GM21423 (cell line): ENCODE results near the gene GFI1.
"Not testable (repeated sequence)": the region's sequence is repeated elsewhere in the genome, so short reads cannot be mapped to it uniquely, and the experiment has no call there.

Experiments used
- ATAC-seq: cut with Tn5 transposase; IDR thresholded peaks from one replicate; pipeline ENCODE4 v1.9.1; 2021; ENCODE audit warnings: mild to moderate bottlenecking, moderate library complexity; ENCODE audit not compliant: unreplicated experiment

The GFI1 gene

DNA sequence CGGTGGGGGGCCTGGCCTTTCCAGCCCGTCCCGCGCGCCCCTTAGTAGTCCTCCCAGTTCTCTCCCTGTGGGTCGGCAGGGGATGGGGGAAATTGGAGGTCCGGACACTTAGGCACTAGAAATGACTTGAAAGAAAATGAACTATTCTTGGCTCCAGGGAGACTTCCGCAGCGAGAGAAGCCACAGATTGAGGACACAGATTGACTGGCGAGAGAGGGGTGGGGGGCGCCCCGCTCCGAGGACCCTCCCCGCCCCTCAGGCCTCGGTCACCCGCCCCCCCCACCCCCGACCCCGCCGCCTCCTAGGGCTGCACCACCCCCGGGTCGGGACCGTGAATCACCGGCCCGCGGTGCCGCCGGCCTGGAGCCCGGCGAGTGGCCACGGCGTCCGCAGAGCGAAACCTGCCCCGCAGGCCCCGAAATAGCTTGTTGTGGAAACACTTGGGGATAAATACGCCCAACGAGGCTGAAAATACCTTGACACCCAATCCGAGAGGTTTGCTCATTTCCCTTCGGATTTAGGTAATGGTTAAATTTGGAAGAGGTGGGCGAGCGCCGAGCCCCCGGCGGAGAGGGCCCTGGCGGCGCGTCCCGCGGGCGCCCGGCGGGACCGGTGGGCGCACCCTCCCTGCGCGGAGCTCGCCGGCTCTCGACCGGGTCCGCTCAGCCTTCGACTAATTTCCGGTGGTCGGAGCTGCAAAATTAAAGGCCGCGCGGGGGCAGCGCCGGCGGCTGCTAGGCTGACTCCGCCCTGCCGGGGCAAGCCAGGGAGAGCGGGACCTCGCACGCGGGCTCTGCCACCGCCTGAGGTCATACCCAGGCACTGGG, at the start of gene GFI1:
Gene GFI1 (minus strand): TSS at position 675 of the 827 bp plus-strand sequence. CDS start 3,438 bp downstream, outside the sequence.
- ATAC-seq: peak; percentile 27

DNA sequence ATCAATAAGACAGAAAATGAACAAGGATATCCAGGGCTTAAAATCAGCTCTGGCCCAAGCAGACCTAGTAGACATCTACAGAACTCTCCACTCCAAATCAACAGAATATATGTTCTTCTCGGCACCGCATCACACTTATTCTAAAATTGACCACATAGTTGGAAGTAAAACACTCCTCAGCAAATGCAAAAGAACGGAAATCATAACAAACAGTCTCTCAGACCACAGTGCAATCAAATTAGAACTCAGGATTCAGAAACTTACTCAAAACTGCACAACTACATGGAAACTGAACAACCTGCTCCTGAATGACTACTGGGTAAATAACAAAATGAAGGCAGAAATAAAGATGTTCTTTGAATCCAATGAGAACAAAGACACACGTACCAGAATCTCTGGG, 45.6 kb upstream of the GFI1 start:
- ATAC-seq: not testable (repeated sequence)

GRCh38 chr1:92531939-92532338, 45.2 kb upstream of the GFI1 start:
- not testable (repeated sequence) for ATAC-seq

DNA sequence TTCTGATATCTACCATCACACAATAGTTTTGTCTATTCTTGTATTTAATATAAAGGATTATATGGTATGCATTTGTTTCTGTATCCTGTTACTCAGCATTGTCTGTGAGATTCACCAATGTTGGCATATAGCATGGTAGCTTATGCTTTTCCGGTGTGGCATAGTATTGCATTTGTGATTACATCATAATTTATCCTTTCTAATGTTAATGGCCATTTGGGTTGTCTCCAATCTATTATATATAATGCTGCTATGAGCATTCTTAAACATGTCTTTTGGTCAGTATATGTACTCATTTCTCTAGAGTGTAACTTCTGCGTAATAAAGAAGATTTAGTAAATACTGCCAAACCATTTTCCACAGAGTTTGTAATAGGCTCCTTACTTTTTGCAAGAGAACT, 40.9 kb upstream of the GFI1 start:
- ATAC-seq: no peak

GRCh38 chr1:92524944-92525590, 38.3 kb upstream of the GFI1 start:
- ATAC-seq: not testable (repeated sequence)

GRCh38 chr1:92519043-92519442, 32.3 kb upstream of the GFI1 start:
- ATAC-seq: no peak

- ATAC-seq: no peak
Measured at GRCh38 chr1:92516574-92516973, 29.8 kb upstream of the GFI1 start.

- no peak for ATAC-seq
Measured at GRCh38 chr1:92515796-92516201, 29.1 kb upstream of the GFI1 start.

DNA sequence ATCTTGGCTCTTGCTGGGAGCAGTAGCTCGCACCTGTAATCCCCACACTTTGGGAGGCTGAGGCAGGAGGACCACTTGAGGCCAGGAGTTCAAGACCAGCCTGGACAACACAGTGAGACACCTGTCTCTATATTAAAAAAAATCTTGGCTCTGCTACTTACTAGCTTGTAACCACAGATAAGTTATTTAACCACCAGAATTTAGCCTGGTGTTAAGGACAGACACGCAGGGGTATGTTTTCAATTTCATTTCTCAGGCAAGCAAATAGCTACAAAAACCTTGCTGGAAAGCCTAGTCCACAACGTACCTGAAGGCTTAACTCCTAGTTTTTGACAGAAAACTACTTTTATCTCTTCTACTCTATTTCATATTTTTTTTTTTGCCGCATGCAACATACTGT, 24.8 kb upstream of the GFI1 start:
- ATAC-seq: peak; percentile 88

DNA sequence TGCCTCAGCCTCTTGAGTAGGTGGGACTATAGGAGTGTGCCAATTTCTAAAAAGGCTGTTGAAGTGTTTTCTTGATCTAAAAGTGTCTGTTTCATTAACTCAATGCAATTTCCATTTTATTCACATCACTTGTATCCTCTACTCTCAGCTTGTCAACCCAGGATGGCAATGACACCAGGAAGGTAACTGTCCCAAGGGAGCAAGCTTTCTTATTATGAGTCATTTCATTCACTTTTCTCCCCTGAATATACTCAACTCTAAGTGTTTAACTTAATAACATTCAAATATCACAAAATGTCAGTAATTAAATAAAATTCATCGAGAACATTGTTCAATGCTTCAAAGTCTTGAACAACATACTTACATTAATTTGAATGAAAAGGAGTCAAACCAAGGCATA, 22.9 kb upstream of the GFI1 start:
- ATAC-seq: peak; percentile 39

DNA sequence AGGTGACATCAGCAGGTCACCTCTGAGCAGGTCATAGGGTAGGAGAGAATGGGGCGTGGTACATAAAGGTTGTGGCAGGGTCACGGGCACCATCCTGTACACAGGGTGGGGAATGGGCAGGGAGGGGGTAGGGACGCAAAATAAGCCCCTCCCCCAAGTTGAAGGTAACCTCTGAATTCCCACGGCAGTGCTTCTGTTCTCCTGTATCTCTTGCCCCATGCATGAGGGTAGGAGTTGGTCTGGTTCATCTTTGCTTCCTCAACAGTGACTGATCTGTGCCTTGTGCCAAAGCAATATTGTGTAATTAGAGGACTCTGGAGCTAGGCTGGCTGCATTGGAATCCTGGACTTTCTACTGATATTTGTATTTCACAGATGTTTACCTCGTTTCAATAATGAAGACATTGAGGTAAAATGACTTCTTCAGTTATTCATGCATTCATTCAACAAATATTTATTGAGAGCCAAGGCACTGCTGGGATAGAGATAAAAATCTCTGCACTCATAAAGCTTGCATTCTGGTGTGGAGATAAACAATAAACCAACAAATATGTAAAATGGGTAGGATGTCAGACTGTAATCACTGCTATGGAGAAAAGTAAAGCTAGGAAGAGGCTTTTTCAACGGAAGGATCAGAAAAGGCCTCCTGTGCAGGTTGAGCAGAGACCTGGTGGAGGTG, 18.4 kb upstream of the GFI1 start:
- no peak for ATAC-seq

- ATAC-seq: peak; percentile 33
Measured at GRCh38 chr1:92504291-92505014, 17.7 kb upstream of the GFI1 start.

DNA sequence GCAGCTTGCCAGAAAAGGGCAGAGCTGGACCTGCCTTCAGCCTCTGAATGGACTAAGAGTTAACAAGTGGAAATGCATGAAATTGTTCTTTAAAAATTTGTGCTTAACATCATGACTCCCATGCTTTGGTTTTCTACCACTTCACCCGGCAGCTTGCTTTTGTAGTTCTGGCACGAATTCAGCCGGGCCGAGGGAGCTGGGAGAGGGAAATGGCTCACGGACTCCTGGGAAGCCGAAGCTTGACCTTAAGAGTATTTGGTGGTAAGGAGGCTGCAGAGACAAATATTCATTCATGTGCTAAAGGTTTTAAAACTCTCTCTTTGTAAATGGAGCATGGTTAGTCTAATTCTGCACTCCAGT, 17.2 kb upstream of the GFI1 start:
- no peak for ATAC-seq

DNA sequence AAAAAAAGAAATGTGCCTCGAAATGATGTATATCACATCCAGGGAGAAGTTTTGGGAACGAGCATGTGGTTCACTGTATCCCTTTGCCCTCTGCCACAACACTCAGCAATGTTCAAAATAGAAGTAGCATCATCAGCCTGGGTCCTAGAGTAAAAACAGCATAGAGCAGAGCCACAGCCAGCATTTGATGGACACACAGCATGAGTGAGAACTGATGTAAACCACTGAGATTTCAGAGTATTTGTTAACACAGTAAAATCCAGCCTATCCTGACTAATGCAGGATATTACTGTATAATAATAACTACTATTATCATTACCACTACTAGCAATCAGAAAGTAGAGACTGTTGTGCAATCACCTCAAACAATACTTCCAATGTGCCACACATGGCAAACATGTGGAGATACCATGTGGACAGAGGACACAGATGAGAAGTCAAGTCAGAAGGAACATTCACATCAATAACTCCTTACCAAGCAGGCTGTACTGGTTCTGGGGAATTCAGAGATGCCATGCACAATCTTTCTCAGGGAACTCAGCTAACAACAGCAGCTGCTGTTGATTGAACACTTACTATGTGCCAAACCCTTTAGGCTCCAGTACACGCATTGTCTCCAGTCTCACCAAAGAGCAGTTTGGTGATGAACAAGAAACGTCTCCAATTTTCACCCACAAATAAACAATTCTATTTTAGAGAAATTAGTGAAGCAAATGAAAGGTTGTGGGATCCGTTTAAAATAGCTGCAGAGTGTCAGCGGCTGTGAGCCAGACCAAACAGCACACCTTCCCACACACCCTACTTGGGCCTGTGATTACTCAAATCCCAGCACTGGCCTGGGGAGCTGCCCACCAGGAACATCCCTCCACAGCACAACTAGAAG, 16.6 kb upstream of the GFI1 start:
- no peak for ATAC-seq

DNA sequence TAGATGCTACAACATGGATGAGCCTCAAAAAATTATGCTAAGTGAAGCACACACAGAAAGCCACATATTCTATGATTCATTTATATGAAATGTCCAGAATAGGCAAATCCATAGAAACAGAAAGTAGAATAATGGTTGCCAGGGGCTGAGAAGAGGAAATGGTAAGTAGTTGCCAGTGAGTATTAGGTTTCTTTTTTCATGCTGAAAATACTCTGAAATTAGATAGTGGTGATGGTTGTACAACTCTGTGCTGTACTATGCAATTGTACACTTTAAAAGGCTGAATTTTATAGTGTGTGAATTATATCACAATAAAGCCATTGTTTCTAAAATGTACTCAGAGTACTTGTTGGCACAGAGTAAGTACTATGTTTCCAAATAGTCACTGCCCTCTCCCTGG, 15.5 kb upstream of the GFI1 start:
- ATAC-seq: peak; percentile 54

DNA sequence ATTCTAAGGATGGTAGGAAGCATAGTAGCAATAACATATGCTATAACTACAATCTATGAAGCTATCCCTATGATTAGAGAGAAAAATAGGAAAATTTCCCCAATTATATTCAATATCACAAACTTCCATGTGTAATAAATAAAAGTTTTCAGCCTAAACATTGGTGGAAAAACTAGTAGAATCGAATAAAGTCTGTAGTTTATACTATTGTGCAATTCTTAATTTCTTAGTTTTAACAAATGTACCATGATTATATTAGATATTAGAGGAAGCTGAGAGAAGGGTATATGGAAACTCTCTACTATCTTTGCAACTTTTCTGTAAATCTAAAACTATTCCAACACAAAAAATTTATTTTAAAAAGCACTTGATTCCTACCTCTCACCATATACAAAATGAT, 13.8 kb upstream of the GFI1 start:
- no peak for ATAC-seq

DNA sequence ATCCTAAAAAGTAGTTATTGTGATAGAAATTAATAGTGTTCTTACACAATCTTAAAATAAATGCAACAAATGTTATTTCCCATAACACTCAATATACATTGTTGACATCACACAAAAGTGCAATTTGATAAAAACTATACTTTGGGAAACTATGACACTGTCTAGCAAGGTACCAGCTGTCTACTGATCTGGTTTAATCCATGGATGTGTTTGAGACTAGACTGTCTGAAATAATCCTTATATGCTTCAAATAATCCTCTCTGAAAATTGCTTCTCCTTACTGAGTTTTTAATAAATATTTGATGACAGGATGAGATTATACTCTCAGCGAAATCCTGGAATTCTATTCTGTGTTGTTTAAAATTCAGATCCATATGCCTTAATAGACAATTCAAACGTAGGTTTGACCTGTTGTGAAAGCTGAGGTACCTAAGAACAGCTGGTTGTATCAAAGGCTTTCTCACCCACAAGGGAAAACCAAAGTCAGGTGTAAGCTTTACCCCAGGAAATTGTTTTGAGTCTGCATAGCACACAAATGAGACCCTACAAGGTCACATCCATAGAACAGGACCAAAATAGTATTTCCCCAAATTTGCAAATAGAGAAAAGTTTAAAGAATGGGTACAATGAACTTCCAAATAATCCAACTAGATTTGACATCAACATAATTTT, 8.8 kb upstream of the GFI1 start:
- ATAC-seq: peak; percentile 51

GRCh38 chr1:92494485-92495141, 7.9 kb upstream of the GFI1 start:
- ATAC-seq: no peak

DNA sequence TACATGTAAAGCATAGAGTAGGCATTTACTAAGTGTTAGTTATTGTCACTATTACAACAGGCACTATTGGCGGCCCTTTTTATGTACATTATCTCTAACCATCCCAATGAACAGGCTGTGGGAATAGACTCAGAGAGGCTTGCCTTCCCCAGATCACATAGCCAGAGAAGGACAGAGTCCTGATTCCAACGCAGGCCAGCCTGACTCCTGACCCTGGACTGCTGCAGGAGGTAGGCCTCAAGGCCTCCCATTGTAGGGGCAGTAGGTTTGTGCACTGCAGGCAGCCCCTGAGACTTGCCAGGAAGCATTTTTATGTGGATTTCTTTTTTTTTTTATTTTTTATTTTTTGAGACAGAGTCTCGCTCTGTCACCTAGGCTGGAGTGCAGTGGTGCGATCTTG, 6.4 kb upstream of the GFI1 start:
- no peak for ATAC-seq
